ENCODE data around the gene TSNAXIP1.

GRCh38 chr16:67770346-67770991, 36.2 kb upstream of the TSNAXIP1 start:
- no peak for TF ChIP-seq ZNF274 (IDR thresholded peaks at IDR 0.05; ENCODE audit: low read depth, low read length)
- no peak for TF ChIP-seq CTCF (IDR thresholded peaks at IDR 0.05 in 2 of 3, conservative IDR thresholded peaks at IDR 0.05 in 1 of 3; ENCODE audit: borderline replicate concordance in 1 of 3, insufficient read depth in 1 of 3, low read depth in 2 of 3, low read length in 2 of 3)
- TF ChIP-seq EZH2phosphoT487 (IDR thresholded peaks at IDR 0.05; ENCODE audit: borderline replicate concordance): no peak
